Hypothalamus (tissue), 51 donors: ENCODE results near the gene TREML4.
A peak's percentile ranks its signal among the peaks of the same experiment; 100 is the strongest.

Source experiments
- DNase-seq, 51 donors: peaks; one replicate each; lab custom pipeline; 2025; lab: John Stamatoyannopoulos, UW

TREML4 gene

GRCh38 chr6:41280381-41281057 is 52.4 kb downstream of the TREML4 start:
- DNase-seq: no peak

DNA sequence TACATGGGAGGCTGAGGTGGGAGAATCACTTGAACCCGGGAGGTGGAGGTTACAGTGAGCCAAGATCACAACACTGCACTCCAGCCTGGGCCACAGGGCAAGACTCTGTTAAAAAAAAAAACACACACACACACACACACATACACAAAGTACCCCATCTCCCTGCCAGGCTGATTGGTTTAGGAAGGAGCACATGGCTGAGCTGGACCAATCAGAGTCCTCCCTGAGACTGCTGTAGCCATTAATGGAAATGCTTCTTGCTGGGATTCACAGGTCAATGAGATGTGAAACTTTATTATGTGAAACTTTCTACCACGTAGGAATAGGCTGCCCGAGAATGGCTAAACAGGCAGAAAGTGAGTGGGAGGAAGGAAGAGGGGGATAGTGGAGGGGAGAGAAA is 55.5 kb downstream of the TREML4 start:
- no peak for DNase-seq

- no peak for DNase-seq
These were observed 56.6 kb downstream of the TREML4 start for GRCh38 chr6:41284726-41285125.

GRCh38 chr6:41286544-41287346 is 58.6 kb downstream of the TREML4 start, which contains the start of gene TREM1:
Gene TREM1 (minus strand): TSS chr6:41286682. CDS start chr6:41286655, 27 bp downstream.
- peak in 2 of 51 donors; percentile 1 to 5 for DNase-seq

GRCh38 chr6:41288030-41288753 is 60.0 kb downstream of the TREML4 start:
- DNase-seq: peak in 1 of 51 donors; percentile 7
